Panc1 (cell line): ENCODE data around the gene FOXM1.

ENCODE experiments used
- CTCF ChIP-seq: fragments of 450-650 bp; IDR thresholded peaks from 2 replicates; pipeline ENCODE4 v1.5.1; 2017; ENCODE audit warnings: mild to moderate bottlenecking
- REST ChIP-seq, 2 experiments: IDR thresholded peaks; 2 replicates each; pipeline ENCODE4 v1.6.1; 2011 to 2012; ENCODE audit warnings: low read depth in 2 of 2, control low read depth in 1 of 2, low read length in 1 of 2, mild to moderate bottlenecking in 1 of 2, moderate library complexity in 1 of 2; ENCODE audit not compliant: insufficient read depth in 1 of 2

GRCh38 chr12:2858944-2859421, 18.0 kb downstream of the FOXM1 start:
- TF ChIP-seq CTCF: no peak
- TF ChIP-seq REST (IDR thresholded peaks at IDR 0.05; ENCODE audit: insufficient read depth in 1 of 2, low read depth in 2 of 2, low read length in 1 of 2): no peak
